Gastroesophageal sphincter (tissue), 3 donors: ENCODE data around the gene XG.

Source experiments
- EP300 ChIP-seq: sonication (generic); formaldehyde crosslinking; IDR thresholded peaks from one replicate; pipeline ENCODE4 v1.6.1; 2017; ENCODE audit warnings: antibody characterized with exemption, mild to moderate bottlenecking
- POLR2A ChIP-seq, 2 donors: fragments of 450-650 bp; IDR thresholded peaks; one replicate each; pipeline ENCODE4 v1.6.1; 2017; ENCODE audit warnings: antibody characterized with exemption in 2 of 2, mild to moderate bottlenecking in 2 of 2, moderate library complexity in 1 of 2
- POLR2AphosphoS5 ChIP-seq: sonication (generic); formaldehyde crosslinking; IDR thresholded peaks from one replicate; pipeline ENCODE4 v1.6.1; 2017; ENCODE audit warnings: antibody characterized with exemption
- TF ChIP-seq, protein P1 (sequence below), 4 experiments: fragments of 200-600 bp in 2 of 4; fragments of 450-650 bp in 2 of 4; sonication (generic) in 1 of 4; IDR thresholded peaks; one replicate each; pipeline ENCODE4 v1.5.1; 2017 to 2019; ENCODE audit warnings: antibody characterized with exemption in 4 of 4, mild to moderate bottlenecking in 2 of 4, moderate library complexity in 2 of 4

DNA sequence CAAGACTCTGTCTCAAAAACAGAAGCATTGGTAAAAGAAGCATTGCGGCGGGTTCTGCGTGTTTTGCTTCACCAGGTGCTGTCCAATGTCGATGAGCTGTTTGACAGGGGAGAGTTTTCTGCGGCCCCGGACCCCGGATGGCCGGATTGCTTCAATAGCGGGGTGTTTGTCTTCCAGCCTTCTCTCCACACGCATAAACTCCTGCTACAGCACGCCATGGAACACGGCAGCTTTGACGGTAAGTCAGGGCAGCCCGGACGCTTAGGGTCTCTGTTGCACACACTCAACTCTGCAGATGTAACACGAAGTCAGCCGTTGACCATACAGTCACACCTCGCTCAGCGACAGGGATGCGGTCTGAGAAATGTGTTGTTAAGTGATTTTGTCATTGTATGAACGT lies 103.1 kb downstream of the XG start:
- TF ChIP-seq POLR2A (IDR thresholded peaks at IDR 0.05) (no peak), POLR2AphosphoS5 (no peak), EP300 (no peak)
- TF ChIP-seq, protein P1, sequence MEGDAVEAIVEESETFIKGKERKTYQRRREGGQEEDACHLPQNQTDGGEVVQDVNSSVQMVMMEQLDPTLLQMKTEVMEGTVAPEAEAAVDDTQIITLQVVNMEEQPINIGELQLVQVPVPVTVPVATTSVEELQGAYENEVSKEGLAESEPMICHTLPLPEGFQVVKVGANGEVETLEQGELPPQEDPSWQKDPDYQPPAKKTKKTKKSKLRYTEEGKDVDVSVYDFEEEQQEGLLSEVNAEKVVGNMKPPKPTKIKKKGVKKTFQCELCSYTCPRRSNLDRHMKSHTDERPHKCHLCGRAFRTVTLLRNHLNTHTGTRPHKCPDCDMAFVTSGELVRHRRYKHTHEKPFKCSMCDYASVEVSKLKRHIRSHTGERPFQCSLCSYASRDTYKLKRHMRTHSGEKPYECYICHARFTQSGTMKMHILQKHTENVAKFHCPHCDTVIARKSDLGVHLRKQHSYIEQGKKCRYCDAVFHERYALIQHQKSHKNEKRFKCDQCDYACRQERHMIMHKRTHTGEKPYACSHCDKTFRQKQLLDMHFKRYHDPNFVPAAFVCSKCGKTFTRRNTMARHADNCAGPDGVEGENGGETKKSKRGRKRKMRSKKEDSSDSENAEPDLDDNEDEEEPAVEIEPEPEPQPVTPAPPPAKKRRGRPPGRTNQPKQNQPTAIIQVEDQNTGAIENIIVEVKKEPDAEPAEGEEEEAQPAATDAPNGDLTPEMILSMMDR (IDR thresholded peaks at IDR 0.05), result no peak
